ENCODE data around the gene PSMA5.

DNA sequence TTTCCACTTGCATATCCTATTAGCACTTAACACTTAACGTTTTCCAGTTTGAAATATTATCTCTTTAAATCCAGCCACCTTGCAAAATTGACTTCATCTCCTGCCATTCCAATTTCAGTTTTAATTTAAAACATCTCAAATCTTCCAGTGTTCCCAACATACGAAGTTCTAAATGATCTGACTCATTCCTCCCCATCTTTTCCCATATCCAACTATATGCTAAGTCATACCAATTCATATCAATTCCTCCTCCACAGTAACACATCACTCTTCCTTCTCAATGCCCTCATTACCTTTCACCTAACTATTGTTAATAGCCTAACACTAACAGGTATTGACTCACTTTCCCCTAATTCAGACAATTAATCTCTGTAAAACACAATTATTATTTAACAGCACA, 2.8 kb downstream of the PSMA5 start:
- TF ChIP-seq, protein P1, sequence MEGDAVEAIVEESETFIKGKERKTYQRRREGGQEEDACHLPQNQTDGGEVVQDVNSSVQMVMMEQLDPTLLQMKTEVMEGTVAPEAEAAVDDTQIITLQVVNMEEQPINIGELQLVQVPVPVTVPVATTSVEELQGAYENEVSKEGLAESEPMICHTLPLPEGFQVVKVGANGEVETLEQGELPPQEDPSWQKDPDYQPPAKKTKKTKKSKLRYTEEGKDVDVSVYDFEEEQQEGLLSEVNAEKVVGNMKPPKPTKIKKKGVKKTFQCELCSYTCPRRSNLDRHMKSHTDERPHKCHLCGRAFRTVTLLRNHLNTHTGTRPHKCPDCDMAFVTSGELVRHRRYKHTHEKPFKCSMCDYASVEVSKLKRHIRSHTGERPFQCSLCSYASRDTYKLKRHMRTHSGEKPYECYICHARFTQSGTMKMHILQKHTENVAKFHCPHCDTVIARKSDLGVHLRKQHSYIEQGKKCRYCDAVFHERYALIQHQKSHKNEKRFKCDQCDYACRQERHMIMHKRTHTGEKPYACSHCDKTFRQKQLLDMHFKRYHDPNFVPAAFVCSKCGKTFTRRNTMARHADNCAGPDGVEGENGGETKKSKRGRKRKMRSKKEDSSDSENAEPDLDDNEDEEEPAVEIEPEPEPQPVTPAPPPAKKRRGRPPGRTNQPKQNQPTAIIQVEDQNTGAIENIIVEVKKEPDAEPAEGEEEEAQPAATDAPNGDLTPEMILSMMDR (IDR thresholded peaks at IDR 0.05): no peak
- no peak for TF ChIP-seq POLR2A (IDR thresholded peaks at IDR 0.05)
- TF ChIP-seq POLR2AphosphoS5 (IDR thresholded peaks at IDR 0.05): no peak

Data from prostate gland (tissue), 2 donors.